ENCODE data around the gene INTS3. TPM values are rescaled to one million over a fixed set of nuclear protein-coding genes. Genes with fewer than 3 reads are reported as not detected.
"Not testable (repeated sequence)": the region's sequence is repeated elsewhere in the genome, so short reads cannot be mapped to it uniquely, and the experiment has no call there.

Gene INTS3
- polyA plus RNA-seq, 4 donors, result 14.9 to 52.6 (median 22.6) TPM

DNA sequence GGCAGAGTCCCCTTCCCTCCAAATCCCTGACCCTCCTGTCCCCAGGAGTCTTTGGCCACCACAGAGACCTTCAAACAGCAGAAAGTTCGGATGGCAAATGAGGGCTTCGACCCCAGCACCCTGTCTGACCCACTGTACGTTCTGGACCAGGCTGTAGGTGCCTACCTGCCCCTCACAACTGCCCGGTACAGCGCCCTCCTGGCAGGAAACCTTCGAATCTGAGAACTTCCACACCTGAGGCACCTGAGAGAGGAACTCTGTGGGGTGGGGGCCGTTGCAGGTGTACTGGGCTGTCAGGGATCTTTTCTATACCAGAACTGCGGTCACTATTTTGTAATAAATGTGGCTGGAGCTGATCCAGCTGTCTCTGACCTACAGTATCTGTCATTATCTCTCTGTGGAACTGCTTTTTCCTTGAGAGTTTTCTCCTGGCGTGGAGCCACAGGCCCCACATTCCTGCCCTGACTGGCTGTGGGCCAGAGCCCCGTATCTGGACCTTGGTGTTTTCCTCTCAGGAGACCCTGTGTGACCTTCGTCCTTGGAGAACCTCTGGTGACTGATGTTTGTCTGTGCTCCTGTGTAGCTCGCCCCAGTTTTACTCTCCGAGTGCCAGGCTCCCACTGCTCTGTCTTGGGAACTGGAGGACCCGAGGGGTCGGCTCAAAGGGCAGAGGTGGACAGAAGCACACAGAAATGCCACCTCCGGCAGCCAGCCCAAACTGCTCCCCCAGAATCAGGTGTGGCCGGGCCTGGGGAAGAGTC is 52.1 kb downstream of the INTS3 start:
- peak in 1 of 2 donors; percentile 32 for DNase-seq
- Histone ChIP-seq H3K36me3 (ENCODE audit: control insufficient read depth in 3 of 3, insufficient read depth in 2 of 3, low read depth in 1 of 3, low read length in 3 of 3) (peaks cover 0 to 39% (median 0%) of the 10 kb centered on the region in 3 donors), H3K4me1 (ENCODE audit: control insufficient read depth in 3 of 3, insufficient read depth in 2 of 3, low read depth in 1 of 3, low read length in 2 of 3) (peaks cover 2 to 28% (median 13%) of the 10 kb centered on the region in 3 donors), H3K4me3 (ENCODE audit: low read depth in 1 of 3, low read length in 3 of 3) (no peak overlapping the region), H3K9me3 (ENCODE audit: control insufficient read depth in 2 of 2, insufficient read depth in 1 of 2, low read depth in 1 of 2, low read length in 1 of 2) (no peaks in the 10 kb centered on the region), H3K27me3 (ENCODE audit: control insufficient read depth in 3 of 3, insufficient read depth in 3 of 3, low read length in 3 of 3) (no peaks in the 10 kb centered on the region), H3K27ac (ENCODE audit: low read depth in 1 of 3, low read length in 2 of 3) (no peak overlapping the region)
- FAIRE-seq, result no peak
- WGBS, 3 donors, result 24 to 63% (median 44%) methylated on average over 17 of the region's 17 CpGs

DNA sequence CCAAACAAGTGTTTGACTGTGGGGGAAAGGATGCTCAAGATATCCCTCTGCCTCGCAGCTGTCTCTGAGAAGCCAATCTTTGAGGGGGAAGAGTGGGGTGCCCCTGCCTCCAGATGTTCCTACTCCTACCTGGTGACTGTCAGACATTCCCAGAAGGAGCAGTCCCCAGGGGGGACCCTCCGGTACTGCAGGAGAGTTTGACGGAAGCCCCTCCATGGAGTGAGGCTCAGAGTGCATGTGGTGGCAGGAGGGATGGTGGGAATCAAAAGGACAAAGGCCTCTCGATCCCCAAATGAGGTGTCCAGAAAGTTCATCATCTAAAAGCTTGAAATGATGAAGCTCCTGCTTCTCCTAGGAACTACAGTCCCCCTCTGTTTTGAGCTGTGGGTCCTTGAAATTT is 52.7 kb downstream of the INTS3 start:
- Histone ChIP-seq H3K27ac (ENCODE audit: low read depth in 1 of 3, low read length in 2 of 3) (no peak overlapping the region), H3K27me3 (ENCODE audit: control insufficient read depth in 3 of 3, insufficient read depth in 3 of 3, low read length in 3 of 3) (no peaks in the 10 kb centered on the region), H3K9me3 (ENCODE audit: control insufficient read depth in 2 of 2, insufficient read depth in 1 of 2, low read depth in 1 of 2, low read length in 1 of 2) (no peaks in the 10 kb centered on the region), H3K4me3 (ENCODE audit: low read depth in 1 of 3, low read length in 3 of 3) (no peak overlapping the region), H3K4me1 (ENCODE audit: control insufficient read depth in 3 of 3, insufficient read depth in 2 of 3, low read depth in 1 of 3, low read length in 2 of 3) (peaks cover 2 to 28% (median 13%) of the 10 kb centered on the region in 3 donors), H3K36me3 (ENCODE audit: control insufficient read depth in 3 of 3, insufficient read depth in 2 of 3, low read depth in 1 of 3, low read length in 3 of 3) (peaks cover 0 to 39% (median 0%) of the 10 kb centered on the region in 3 donors)
- no peak for FAIRE-seq
- no peak for DNase-seq
- WGBS, 3 donors, result 53 to 80% (median 71%) methylated on average over 4 of the region's 4 CpGs

DNA sequence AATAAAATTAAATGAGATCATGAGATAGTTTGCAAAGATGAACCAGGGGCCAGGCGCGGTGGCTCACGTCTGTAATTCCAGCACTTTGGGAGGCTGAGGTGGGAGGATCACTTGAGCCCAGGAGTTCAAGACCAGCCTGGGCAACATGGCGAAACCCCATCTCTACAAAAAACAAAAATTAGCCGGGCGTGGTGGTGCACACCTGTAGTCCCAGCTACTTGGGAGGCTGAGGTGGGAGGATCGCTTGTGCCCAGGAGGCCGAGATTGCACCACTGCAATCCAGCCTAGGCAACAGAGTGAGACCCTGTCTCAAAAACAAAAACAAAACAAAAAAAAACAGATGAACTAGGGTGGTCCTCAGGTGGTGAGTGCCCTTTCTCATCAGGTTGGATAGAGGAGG is 54.8 kb downstream of the INTS3 start:
- H3K9me3 ChIP-seq (ENCODE audit: control insufficient read depth in 2 of 2, insufficient read depth in 1 of 2, low read depth in 1 of 2, low read length in 1 of 2); DNase-seq; H3K27me3 ChIP-seq (ENCODE audit: control insufficient read depth in 3 of 3, insufficient read depth in 3 of 3, low read length in 3 of 3); FAIRE-seq: not testable (repeated sequence)
- Histone ChIP-seq H3K27ac (ENCODE audit: low read depth in 1 of 3, low read length in 2 of 3) (peak overlapping the region; percentile 85 to 97 (median 95)), H3K36me3 (ENCODE audit: control insufficient read depth in 3 of 3, insufficient read depth in 2 of 3, low read depth in 1 of 3, low read length in 3 of 3) (peaks cover 0 to 26% (median 0%) of the 10 kb centered on the region in 3 donors), H3K4me1 (ENCODE audit: control insufficient read depth in 3 of 3, insufficient read depth in 2 of 3, low read depth in 1 of 3, low read length in 2 of 3) (peaks cover 2 to 15% (median 5%) of the 10 kb centered on the region in 3 donors), H3K4me3 (ENCODE audit: low read depth in 1 of 3, low read length in 3 of 3) (peak overlapping the region in 1 of 3 donors; percentile 73)
- WGBS, 3 donors, result 85 to 91% (median 87%) methylated on average over 8 of the region's 8 CpGs

DNA sequence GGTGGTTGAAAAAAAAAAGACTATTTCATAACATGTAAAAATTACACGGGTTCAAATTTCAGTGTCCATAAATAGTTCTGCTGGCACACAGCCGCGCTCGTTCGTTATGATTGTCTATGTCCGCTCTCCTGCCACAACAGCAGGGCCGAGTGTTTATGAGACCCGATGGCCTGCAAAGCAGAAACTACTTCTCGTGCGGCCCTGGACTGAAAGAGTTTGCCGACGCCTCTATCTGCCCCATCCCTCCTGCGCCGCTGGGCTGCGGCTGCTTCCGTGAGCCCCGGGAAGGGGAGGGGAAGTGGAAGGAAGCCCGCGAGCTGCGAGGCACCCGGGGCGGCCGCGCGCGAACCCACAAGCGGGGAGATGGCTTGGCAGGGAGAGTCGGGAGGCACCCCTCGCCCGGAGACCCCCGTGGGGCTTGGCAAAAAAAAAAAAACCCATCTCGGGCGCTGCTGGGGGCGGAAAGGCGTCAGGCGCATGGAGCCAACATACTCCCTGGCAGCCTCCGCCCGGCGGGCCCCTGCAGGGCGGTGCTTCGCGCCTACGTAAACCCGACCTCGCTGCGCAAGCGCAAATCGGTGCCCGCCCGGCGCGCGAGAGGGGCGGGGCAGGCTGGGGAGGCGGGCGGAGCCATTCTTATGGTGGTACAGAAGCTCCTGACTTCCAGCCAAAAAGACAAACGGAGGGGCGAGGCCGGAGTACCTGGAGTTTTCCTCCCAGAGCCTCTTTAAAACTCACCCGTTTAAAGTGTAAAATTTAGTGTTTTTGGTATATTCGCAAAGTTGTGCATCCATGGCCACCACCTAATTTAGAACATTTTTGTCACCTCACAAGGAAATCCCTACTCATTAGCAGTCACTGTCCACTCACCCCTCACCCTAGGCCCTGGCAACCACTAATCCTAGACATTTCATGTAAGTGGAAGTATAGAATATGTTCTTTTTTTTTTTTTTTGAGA is 55.7 kb downstream of the INTS3 start:
- peaks cover 2 to 15% (median 5%) of the 10 kb centered on the region in 3 donors for H3K4me1 ChIP-seq (ENCODE audit: control insufficient read depth in 3 of 3, insufficient read depth in 2 of 3, low read depth in 1 of 3, low read length in 2 of 3)
- peak overlapping the region; percentile 85 to 97 (median 95) for H3K27ac ChIP-seq (ENCODE audit: low read depth in 1 of 3, low read length in 2 of 3)
- peak overlapping the region; percentile 66 to 73 (median 70) for H3K4me3 ChIP-seq (ENCODE audit: low read depth in 1 of 3, low read length in 3 of 3)
- peaks cover 0 to 19% (median 0%) of the 10 kb centered on the region in 3 donors for H3K36me3 ChIP-seq (ENCODE audit: control insufficient read depth in 3 of 3, insufficient read depth in 2 of 3, low read depth in 1 of 3, low read length in 3 of 3)
- FAIRE-seq (no peak), DNase-seq (peak; percentile 87 to 97)
- H3K9me3 ChIP-seq (ENCODE audit: control insufficient read depth in 2 of 2, insufficient read depth in 1 of 2, low read depth in 1 of 2, low read length in 1 of 2), result peaks cover 0 to 2% of the 10 kb centered on the region in 2 donors
- WGBS, 3 donors, result 0 to 1% (median 0%) methylated on average over 53 to 61 of the region's 61 CpGs
- no peaks in the 10 kb centered on the region for H3K27me3 ChIP-seq (ENCODE audit: control insufficient read depth in 3 of 3, insufficient read depth in 3 of 3, low read length in 3 of 3)

DNA sequence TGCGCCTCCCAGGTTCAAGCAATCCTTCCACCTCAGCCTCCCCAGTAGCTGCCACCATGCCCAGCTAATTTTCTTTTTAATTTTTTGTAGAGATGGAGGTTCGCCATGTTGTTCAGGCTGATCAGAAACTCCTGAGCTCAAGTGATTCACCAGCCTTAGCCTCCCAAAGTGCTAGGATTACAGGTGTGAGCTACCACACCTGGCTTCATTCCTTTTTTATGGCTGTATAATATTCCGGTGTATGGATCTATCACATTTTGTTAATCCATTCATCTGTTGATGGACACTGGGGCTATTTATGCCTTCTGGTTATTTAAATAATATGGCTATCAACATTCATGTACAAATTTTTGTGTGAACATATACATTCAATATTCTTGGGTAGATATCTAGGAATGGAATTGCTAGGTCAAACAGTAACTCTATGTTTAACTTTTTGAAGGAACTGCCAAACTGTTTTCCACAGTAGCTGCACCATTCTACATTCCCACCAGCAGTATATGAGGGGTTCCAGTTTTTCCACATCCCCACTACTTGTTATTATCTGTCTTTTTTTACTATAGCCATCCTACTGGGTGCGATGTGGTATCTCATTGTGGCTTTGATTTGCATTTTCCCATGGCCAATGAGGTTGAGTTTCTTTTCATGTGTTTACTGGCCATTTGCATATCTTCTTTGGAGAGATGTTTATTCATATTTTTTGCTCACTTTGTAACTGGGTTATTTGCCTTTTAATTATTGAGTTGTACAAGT is 58.4 kb downstream of the INTS3 start:
- no peak for FAIRE-seq
- Histone ChIP-seq H3K36me3 (ENCODE audit: control insufficient read depth in 3 of 3, insufficient read depth in 2 of 3, low read depth in 1 of 3, low read length in 3 of 3) (no peaks in the 10 kb centered on the region), H3K4me3 (ENCODE audit: low read depth in 1 of 3, low read length in 3 of 3) (no peak overlapping the region), H3K27me3 (ENCODE audit: control insufficient read depth in 3 of 3, insufficient read depth in 3 of 3, low read length in 3 of 3) (peaks cover 0 to 15% (median 0%) of the 10 kb centered on the region in 3 donors), H3K4me1 (ENCODE audit: control insufficient read depth in 3 of 3, insufficient read depth in 2 of 3, low read depth in 1 of 3, low read length in 2 of 3) (peaks cover 2 to 7% (median 2%) of the 10 kb centered on the region in 3 donors), H3K27ac (ENCODE audit: low read depth in 1 of 3, low read length in 2 of 3) (no peak overlapping the region), H3K9me3 (ENCODE audit: control insufficient read depth in 2 of 2, insufficient read depth in 1 of 2, low read depth in 1 of 2, low read length in 1 of 2) (peaks cover 0 to 2% of the 10 kb centered on the region in 2 donors)
- 90 to 95% (median 92%) methylated on average over 4 of the region's 4 CpGs for WGBS, 3 donors
- no peak for DNase-seq

DNA sequence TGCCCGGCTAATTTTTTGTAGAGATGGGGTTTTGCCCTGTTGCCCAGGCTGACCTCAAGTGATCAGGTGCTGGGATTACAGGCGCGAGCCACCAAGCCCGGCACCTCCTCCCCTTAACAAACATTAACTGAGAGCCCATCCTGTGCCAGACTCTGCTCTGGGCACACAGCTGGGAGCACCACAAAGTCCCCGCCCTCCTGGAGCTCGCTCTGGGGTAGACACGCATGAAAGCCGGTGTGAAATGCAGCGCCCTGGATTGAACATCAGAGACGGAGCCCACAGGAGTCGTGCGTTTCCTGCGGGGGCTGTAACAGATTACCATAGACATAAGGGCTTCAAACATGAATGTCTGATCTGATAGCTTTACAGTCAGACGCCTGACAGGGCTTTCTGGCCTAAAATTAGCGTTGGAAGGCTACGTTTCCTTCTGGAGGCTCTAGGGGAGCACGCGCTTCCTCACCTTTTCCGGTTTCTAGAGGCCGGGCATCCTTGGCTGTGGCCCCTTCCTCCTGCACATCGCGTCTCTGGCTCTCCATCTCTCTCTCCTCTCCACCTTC is 61.7 kb downstream of the INTS3 start:
- H3K4me3 ChIP-seq (ENCODE audit: low read depth in 1 of 3, low read length in 3 of 3), result peak overlapping the region in 1 of 3 donors; percentile 35
- peaks cover 0 to 2% of the 10 kb centered on the region in 2 donors for H3K9me3 ChIP-seq (ENCODE audit: control insufficient read depth in 2 of 2, insufficient read depth in 1 of 2, low read depth in 1 of 2, low read length in 1 of 2)
- H3K27ac ChIP-seq (ENCODE audit: low read depth in 1 of 3, low read length in 2 of 3), result peak overlapping the region in 2 of 3 donors; percentile 87 to 95
- FAIRE-seq (no peak), DNase-seq (no peak)
- peaks cover 0 to 2% (median 0%) of the 10 kb centered on the region in 3 donors for H3K4me1 ChIP-seq (ENCODE audit: control insufficient read depth in 3 of 3, insufficient read depth in 2 of 3, low read depth in 1 of 3, low read length in 2 of 3)
- peaks cover 0 to 15% (median 0%) of the 10 kb centered on the region in 3 donors for H3K27me3 ChIP-seq (ENCODE audit: control insufficient read depth in 3 of 3, insufficient read depth in 3 of 3, low read length in 3 of 3)
- no peaks in the 10 kb centered on the region for H3K36me3 ChIP-seq (ENCODE audit: control insufficient read depth in 3 of 3, insufficient read depth in 2 of 3, low read depth in 1 of 3, low read length in 3 of 3)
- WGBS, 3 donors, result 34 to 38% (median 35%) methylated on average over 20 to 22 of the region's 22 CpGs

DNA sequence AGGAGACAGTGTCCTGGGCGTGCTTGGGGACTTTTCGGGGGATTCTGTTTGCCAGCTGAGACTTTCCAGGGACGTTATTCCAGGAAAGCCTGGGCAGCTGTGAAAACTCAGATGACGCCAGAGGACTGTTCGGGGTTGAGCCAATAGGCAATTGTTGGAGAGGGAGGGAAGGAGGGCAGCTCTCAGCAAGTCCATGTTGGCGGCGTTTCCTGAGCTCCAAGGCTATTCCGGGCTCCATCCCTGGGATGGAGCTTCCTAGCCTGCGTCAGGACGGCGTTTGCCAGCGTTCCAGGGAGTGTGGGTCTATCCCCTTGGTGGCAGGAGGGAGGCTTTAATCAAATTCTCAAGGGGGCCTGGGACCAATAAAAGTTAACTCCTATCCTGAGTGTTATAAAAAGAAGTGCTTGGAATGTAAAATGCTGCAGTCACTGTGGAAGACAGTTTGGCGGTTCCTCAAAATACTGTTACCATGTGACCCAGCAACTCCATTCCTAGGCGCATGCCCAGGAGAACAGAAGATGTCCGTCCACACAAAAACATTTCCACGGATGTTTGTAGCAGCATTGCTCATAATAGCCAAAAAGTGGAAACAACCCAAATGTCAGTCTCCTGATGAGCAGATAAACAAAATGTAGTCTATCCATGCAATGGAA is 62.6 kb downstream of the INTS3 start:
- Histone ChIP-seq H3K9me3 (ENCODE audit: control insufficient read depth in 2 of 2, insufficient read depth in 1 of 2, low read depth in 1 of 2, low read length in 1 of 2) (peaks cover 0 to 2% of the 10 kb centered on the region in 2 donors), H3K27ac (ENCODE audit: low read depth in 1 of 3, low read length in 2 of 3) (peak overlapping the region; percentile 25 to 95 (median 87)), H3K4me3 (ENCODE audit: low read depth in 1 of 3, low read length in 3 of 3) (peak overlapping the region in 1 of 3 donors; percentile 35), H3K36me3 (ENCODE audit: control insufficient read depth in 3 of 3, insufficient read depth in 2 of 3, low read depth in 1 of 3, low read length in 3 of 3) (no peaks in the 10 kb centered on the region), H3K4me1 (ENCODE audit: control insufficient read depth in 3 of 3, insufficient read depth in 2 of 3, low read depth in 1 of 3, low read length in 2 of 3) (peaks cover 0 to 2% (median 0%) of the 10 kb centered on the region in 3 donors), H3K27me3 (ENCODE audit: control insufficient read depth in 3 of 3, insufficient read depth in 3 of 3, low read length in 3 of 3) (peaks cover 0 to 15% (median 0%) of the 10 kb centered on the region in 3 donors)
- FAIRE-seq (no peak), DNase-seq (peak in 1 of 2 donors; percentile 64)
- 40 to 68% (median 51%) methylated on average over 16 of the region's 16 CpGs for WGBS, 3 donors
